Loucy (cell line): ENCODE data around the gene RABL6.

Source experiments
- H2AFZ ChIP-seq: fragments of 200-600 bp; sonication (generic); 2 replicates; pipeline ENCODE4 v1.6.0; 2016; ENCODE audit warnings: antibody characterized with exemption, mild to moderate bottlenecking, low read length, moderate library complexity
- H3F3A ChIP-seq: fragments of 200-600 bp; 2 replicates; pipeline ENCODE4 v1.6.0; 2016; ENCODE audit warnings: antibody characterized with exemption, low read depth, mild to moderate bottlenecking
- H3K27me3 ChIP-seq: fragments of 200-600 bp; sonication (generic); 2 replicates; pipeline ENCODE4 v1.6.1; 2014; ENCODE audit warnings: low read length, mild to moderate bottlenecking; ENCODE audit not compliant: insufficient read depth, poor library complexity, severe bottlenecking
- H3K36me3 ChIP-seq: fragments of 200-600 bp; sonication (generic); 2 replicates; pipeline ENCODE4 v1.6.1; 2016; ENCODE audit warnings: low read length; ENCODE audit not compliant: insufficient read depth
- H3K4me1 ChIP-seq: fragments of 200-600 bp; sonication (generic); 2 replicates; pipeline ENCODE4 v1.5.1; 2014; ENCODE audit warnings: low read length, mild to moderate bottlenecking; ENCODE audit not compliant: insufficient read depth, poor library complexity, severe bottlenecking
- H3K4me2 ChIP-seq: fragments of 200-600 bp; sonication (generic); 2 replicates; pipeline ENCODE4 v1.6.0; 2014; ENCODE audit warnings: antibody characterized with exemption, low read length, low read depth, mild to moderate bottlenecking; ENCODE audit not compliant: poor library complexity, severe bottlenecking
- H3K4me3 ChIP-seq: fragments of 200-600 bp; sonication (generic); 2 replicates; pipeline ENCODE4 v1.5.1; 2014; ENCODE audit warnings: low read length, mild to moderate bottlenecking, mixed read lengths; ENCODE audit not compliant: poor library complexity, severe bottlenecking
- H3K79me2 ChIP-seq: fragments of 200-600 bp; sonication (generic); 2 replicates; pipeline ENCODE4 v1.6.1; 2014; ENCODE audit warnings: low read length; ENCODE audit not compliant: insufficient read depth
- H3K9ac ChIP-seq: fragments of 200-600 bp; sonication (generic); 2 replicates; pipeline ENCODE4 v1.6.0; 2014; ENCODE audit warnings: mild to moderate bottlenecking, low read depth, low read length, moderate library complexity; ENCODE audit not compliant: poor library complexity, severe bottlenecking
- H3K9me2 ChIP-seq: fragments of 200-600 bp; sonication (generic); replicated peaks from 2 replicates; pipeline ENCODE4 v1.6.1; 2016; ENCODE audit warnings: low read depth, low read length, mixed read lengths
- H3K9me3 ChIP-seq: fragments of 200-600 bp; sonication (generic); 2 replicates; pipeline ENCODE4 v1.6.1; 2014; ENCODE audit warnings: mild to moderate bottlenecking, antibody characterized with exemption, low read length, low read depth; ENCODE audit not compliant: insufficient read depth
- H4K20me1 ChIP-seq: fragments of 200-600 bp; sonication (generic); 2 replicates; pipeline ENCODE4 v1.6.0; 2014; ENCODE audit warnings: antibody characterized with exemption, low read length, mild to moderate bottlenecking; ENCODE audit not compliant: insufficient read depth, poor library complexity, severe bottlenecking
- CTCF ChIP-seq: fragments of 200-600 bp; sonication (generic); conservative IDR thresholded peaks from 2 replicates; pipeline ENCODE4 v1.5.1; 2014; ENCODE audit warnings: mild to moderate bottlenecking, antibody characterized with exemption, low read length
- EZH2phosphoT487 ChIP-seq: fragments of 200-600 bp; IDR thresholded peaks from 2 replicates; pipeline ENCODE4 v1.6.1; 2018; ENCODE audit warnings: antibody characterized with exemption, mild to moderate bottlenecking, moderate library complexity, borderline replicate concordance

RABL6 gene

GRCh38 chr9:136776947-136777346 lies 30.8 kb upstream of the RABL6 start:
- Histone ChIP-seq H3K9ac (no peak overlapping the region), H3K4me3 (no peak overlapping the region), H3K4me2 (no peak overlapping the region), H3K4me1 (peaks cover 6% of the 10 kb centered on the region), H2AFZ (no peak overlapping the region), H3K9me3 (no peaks in the 10 kb centered on the region; the same call in 1 of the 2 replicates), H4K20me1 (no peaks in the 10 kb centered on the region), H3K36me3 (no peaks in the 10 kb centered on the region), H3K27me3 (no peaks in the 10 kb centered on the region), H3K9me2 (no peaks in the 10 kb centered on the region), H3K79me2 (no peaks in the 10 kb centered on the region), H3F3A (no peaks in the 10 kb centered on the region)
- TF ChIP-seq EZH2phosphoT487, result no peak
- no peak for TF ChIP-seq CTCF

GRCh38 chr9:136777359-136777758 lies 30.4 kb upstream of the RABL6 start:
- no peaks in the 10 kb centered on the region for H4K20me1 ChIP-seq
- TF ChIP-seq CTCF, result no peak
- H3K4me2 ChIP-seq, result no peak overlapping the region
- H3K79me2 ChIP-seq, result no peaks in the 10 kb centered on the region
- H3K36me3 ChIP-seq, result no peaks in the 10 kb centered on the region
- H3K27me3 ChIP-seq, result no peaks in the 10 kb centered on the region
- no peak overlapping the region for H3K9ac ChIP-seq
- no peak overlapping the region for H2AFZ ChIP-seq
- H3K9me2 ChIP-seq, result no peaks in the 10 kb centered on the region
- H3K4me1 ChIP-seq, result peaks cover 6% of the 10 kb centered on the region
- no peaks in the 10 kb centered on the region; the same call in 1 of the 2 replicates for H3K9me3 ChIP-seq
- H3K4me3 ChIP-seq, result no peak overlapping the region
- H3F3A ChIP-seq, result no peaks in the 10 kb centered on the region

- Histone ChIP-seq H3K4me1 (no peaks in the 10 kb centered on the region), H3K36me3 (no peaks in the 10 kb centered on the region), H3K9me3 (no peaks in the 10 kb centered on the region), H3K9ac (no peak overlapping the region), H3K4me2 (no peak overlapping the region), H3K79me2 (no peaks in the 10 kb centered on the region), H2AFZ (no peak overlapping the region), H3F3A (no peaks in the 10 kb centered on the region), H3K27me3 (no peaks in the 10 kb centered on the region), H4K20me1 (no peaks in the 10 kb centered on the region), H3K9me2 (no peaks in the 10 kb centered on the region), H3K4me3 (no peak overlapping the region)
- TF ChIP-seq CTCF, result no peak; the same call in 1 of the 2 replicates
- no peak for TF ChIP-seq EZH2phosphoT487
Observed at GRCh38 chr9:136779808-136780207, 27.9 kb upstream of the RABL6 start.
